C4-2B (cell line): ENCODE results near the gene PPP1R1A.

Experiments used
- H3K27ac ChIP-seq: fragments of 450-650 bp; 2 replicates; pipeline ENCODE4 v1.5.1; 2017
- ZFX ChIP-seq: fragments of 450-650 bp; IDR thresholded peaks from 2 replicates; pipeline ENCODE4 v1.6.1; 2017
- TF ChIP-seq, protein P1 (sequence below): fragments of 450-650 bp; conservative IDR thresholded peaks from 2 replicates; pipeline ENCODE4 v1.5.1; 2017; ENCODE audit warnings: mild to moderate bottlenecking

PPP1R1A gene

DNA sequence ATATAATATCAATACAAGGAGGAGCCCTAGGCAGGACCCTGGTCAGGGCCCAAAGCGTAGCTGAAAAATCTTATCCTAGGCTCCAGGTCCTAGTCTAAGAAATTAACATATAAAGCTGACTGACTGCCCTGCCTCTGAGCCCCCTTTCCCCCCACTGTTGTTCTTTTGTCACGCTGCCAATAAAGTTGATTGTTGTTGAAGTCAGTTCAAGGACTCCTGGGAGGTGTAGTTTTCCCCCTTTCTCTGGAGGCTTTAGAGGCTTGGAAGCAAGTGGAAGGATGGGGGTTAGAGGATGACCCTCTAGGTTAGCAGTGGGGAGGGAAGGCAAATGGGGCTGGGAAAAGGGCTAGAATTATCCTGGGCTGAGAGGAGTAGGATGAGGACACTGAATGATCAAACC lies 3.2 kb downstream of the PPP1R1A start:
- no peak overlapping the region for H3K27ac ChIP-seq
- no peak for TF ChIP-seq ZFX
- TF ChIP-seq, protein P1, sequence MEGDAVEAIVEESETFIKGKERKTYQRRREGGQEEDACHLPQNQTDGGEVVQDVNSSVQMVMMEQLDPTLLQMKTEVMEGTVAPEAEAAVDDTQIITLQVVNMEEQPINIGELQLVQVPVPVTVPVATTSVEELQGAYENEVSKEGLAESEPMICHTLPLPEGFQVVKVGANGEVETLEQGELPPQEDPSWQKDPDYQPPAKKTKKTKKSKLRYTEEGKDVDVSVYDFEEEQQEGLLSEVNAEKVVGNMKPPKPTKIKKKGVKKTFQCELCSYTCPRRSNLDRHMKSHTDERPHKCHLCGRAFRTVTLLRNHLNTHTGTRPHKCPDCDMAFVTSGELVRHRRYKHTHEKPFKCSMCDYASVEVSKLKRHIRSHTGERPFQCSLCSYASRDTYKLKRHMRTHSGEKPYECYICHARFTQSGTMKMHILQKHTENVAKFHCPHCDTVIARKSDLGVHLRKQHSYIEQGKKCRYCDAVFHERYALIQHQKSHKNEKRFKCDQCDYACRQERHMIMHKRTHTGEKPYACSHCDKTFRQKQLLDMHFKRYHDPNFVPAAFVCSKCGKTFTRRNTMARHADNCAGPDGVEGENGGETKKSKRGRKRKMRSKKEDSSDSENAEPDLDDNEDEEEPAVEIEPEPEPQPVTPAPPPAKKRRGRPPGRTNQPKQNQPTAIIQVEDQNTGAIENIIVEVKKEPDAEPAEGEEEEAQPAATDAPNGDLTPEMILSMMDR, result no peak

DNA sequence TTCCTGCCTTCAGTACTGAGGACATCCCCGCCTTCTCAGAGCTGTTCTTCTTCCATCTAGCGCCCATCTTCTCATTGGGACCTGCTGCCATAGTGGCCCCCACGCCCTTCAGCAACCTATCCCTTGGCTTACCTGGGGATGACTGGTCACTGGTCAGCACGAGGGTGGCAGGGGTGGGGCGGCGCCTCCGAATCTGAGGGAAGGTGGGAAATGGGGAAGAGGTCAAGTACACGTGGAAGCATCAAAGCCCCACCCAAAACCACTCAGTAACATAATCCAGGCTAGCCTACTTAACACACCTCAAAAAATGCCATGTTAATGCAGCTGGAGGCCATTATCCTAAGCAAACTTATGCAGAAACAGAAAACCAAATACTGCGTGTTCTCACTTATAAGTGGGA lies 4.3 kb downstream of the PPP1R1A start:
- no peak for TF ChIP-seq ZFX
- TF ChIP-seq, protein P1, result no peak
- H3K27ac ChIP-seq, result no peak overlapping the region

DNA sequence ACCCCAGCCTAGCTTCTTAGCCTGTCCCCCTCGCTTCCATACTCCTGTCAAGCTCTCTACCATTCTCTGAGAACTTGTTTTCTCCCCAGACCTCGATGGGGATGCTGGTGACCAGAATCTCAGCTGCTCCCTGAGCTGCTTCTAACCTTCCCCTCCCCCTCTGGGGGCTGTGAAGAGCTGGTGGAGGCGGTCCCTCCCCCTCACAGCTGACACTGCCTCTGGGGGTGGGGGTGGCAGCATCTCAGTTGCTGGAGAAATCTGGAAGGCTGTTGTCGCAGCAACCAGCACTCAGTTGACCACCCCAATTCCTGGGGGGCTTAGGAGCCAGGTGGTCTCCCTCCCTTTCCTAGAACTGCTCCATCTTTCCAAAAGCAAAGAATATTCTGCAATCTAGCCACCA lies 4.7 kb downstream of the PPP1R1A start:
- H3K27ac ChIP-seq, result no peak overlapping the region
- no peak for TF ChIP-seq ZFX
- TF ChIP-seq, protein P1, result no peak

DNA sequence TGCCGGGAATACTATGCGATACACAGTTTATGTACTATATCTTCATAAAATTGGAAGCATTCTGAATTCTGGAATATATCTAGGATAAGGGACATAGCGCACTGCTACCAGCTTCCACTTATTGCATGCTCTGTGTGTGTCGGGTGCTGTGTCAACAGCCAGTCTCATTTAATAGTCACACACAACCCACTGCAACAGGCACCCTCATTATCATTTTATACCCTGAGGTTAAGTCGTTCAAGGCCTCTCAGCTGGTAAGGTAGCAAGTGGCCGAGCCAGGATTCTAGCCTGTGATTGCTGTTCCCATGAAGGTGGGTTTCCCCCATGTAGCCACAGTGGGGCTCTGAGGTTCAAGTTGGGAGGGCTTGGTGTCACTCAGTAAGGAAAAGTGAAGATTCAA lies 7.0 kb downstream of the PPP1R1A start:
- no peak for TF ChIP-seq ZFX
- TF ChIP-seq, protein P1, result no peak
- no peak overlapping the region for H3K27ac ChIP-seq

DNA sequence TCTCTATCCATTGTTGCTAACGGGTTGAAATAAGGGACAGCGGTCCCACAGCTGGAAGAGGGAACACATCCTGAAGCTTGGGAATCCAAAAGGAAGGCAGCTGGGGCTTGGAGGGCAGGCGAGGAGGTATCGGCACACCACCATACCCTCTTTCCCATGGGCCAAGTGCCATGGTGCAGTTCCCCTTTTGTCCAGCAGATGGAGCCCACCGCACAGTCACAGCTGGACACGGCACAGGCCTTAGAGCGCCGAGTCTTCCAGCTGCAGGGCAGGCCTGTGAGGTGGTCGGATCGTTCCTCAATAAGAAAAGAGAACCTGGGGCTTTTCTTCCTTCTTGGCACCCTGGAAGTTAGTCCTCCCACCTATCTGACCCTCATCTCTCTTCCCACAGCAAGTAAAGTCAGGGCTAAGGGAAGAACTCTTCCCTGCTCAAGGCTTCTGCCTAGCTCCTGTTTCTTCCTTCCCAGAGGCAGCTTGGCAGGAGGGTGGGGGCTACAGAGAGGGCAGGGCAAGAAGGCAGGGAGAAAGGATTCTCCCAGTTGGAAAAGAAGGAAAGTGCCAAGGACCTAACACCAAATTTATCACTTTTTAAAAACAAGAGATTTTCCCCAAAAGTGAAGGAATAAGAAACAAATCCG lies 8.6 kb downstream of the PPP1R1A start:
- no peak for TF ChIP-seq ZFX
- TF ChIP-seq, protein P1, result peak; percentile 99
- no peak overlapping the region for H3K27ac ChIP-seq

DNA sequence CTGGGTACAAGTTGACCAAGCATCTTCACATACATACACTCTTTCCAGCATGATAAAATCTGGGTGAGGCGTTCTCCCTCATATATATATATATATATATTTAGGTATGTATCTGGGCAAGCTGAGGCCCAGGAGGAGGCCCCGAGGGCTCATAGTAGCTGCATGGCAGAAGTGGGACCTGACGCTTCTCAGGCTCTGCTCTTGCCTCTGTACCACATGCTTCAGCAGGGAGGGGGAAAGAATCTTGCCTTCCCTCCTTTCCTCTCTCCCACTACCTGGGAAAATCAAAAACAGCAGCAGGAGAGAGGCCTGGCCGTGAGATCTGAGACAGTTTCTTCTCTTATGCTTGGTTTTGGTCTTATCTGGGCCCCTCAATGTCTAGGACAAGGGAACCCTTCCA lies 9.2 kb downstream of the PPP1R1A start:
- no peak overlapping the region for H3K27ac ChIP-seq
- TF ChIP-seq, protein P1, result 0 out of 2 replicates have a peak, but pooled peaks have one; percentile 51
- no peak for TF ChIP-seq ZFX

DNA sequence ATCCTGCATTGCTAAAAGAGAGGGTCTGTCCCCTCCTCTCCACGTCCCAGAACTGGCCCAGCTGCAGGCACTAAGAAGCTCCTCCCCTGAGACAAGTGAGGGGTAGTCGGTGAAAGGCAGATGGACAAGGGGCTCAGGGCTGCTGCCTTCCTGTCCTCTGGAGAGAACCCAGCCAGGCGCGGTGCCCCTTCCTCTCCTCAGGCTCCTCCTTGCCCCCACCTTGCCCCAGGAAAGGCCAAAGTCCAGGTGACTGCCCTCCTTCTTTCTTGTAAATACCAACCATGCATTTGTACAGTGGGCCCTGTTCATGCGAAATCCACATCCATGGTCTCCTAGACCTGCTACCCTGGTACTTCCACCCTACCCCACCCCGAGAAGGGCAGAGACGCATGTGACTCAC lies 9.7 kb downstream of the PPP1R1A start:
- TF ChIP-seq ZFX, result no peak
- TF ChIP-seq, protein P1, result no peak
- no peak overlapping the region for H3K27ac ChIP-seq
